Stimulated activated CD8-positive, alpha-beta memory T cell treated with anti-CD3 and anti-CD28 coated beads, Interleukin-2, amount 100 ng/mL, for 1 hour (primary cell): Measurements from ENCODE around the gene ROCK2.
"Not testable (repeated sequence)": the region's sequence is repeated elsewhere in the genome, so short reads cannot be mapped to it uniquely, and the experiment has no call there.

Experiments used
- DNase-seq, 2 donors: peaks; one replicate each; pipeline ENCODE4 v3.0.0-alpha.2; 2020; ENCODE audit warnings: low read depth in 2 of 2

ROCK2 gene

DNA sequence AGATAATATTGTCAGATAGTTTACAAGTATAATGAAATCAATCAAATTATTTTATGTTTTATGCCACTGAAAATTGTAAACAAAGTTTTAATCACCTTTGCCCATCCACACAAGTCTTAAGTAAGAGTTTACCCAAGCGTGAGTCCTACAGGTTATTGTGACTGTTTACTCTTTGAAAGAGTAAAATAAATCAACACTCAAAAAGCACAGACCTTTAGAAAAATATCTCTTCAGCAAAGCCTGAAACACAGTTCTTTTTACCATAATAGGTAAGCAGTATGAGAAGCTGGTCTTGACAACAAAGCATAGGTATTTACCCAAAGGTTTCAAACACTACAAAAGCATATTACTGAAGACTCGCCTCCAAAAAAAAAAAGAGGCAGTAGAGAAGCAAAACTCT lies 3.7 kb downstream of the ROCK2 start:
- no peak for DNase-seq

DNA sequence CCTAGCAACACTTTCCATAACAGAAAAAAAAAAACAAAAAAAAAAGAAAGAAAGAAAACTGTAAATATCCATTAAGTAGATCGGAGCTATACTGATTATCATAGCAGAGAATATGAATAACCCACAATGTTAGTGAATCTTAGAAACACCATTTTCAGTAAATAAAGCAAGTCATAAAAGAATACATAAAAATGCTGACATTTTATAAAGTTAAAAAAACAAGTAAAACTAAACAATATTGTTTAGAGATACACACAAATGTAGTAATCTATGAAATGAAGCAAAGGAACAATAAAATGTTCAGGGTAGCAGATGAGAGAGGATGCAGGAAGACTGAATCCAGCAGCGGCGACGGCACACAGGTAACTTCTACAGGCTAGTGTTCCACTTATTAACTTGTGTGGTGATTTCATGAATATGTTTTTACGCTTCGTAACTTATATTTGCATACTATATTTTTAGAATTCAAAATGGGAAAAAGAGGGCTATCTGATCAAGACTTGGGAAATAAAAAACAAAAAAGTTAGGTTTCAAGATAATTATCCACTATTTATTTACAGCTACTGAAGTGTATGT lies 4.8 kb downstream of the ROCK2 start:
- no peak for DNase-seq

DNA sequence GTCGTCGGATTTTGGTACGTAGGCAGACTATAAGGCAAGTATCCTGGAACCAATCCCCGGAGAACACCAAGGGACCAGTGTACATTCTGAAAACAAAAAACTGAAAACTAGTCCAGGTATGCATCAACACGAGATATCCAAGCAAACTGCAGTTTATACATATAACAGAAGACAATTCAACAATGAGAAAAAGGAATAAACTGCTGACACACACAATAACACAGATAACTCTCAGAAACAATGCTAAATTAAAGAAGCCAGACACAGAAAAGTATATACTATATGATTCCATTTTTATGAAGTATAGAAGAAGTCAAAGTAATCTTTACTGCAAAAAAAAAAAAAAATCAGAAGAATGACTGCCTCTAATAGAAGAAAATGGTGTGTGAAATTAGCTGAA lies 5.9 kb downstream of the ROCK2 start:
- no peak for DNase-seq

DNA sequence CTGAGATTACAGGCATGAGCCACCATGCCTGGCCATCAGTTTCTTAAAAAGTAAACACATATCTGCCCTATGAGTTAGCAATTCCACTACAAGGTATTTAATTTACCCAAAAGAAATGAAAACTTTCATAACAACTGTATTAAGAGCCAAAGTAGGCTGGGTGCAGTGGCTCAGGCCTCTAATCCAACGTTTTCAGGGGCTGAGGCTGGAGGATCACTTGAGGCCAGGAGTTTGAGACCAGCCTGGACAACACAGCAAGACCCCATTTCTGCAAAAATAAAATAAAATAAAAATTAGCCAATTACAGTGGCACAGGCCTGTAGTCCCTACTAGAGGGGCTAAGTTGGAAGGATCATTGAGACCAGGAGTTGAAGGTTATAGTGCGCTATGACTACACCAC lies 6.5 kb downstream of the ROCK2 start:
- DNase-seq, result no peak

DNA sequence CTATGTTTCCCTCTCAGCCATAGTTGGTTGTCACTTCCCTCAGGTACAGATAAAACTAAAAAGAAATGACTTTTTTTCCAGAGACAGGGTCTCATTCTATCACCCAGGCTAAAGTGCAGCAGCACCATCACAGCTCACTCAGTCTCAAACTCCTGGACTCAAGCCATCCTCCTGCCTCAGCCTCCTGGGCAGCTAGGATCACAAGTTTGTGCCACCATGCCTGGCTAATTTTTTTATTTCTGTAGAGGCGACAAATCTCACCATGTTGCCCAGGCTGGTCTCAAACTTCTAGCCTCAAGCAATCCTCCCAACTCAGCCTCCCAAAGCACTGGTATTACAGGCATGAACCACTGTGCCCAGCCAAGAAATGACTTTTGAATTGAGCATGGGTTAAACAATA lies 8.2 kb downstream of the ROCK2 start:
- no peak for DNase-seq

DNA sequence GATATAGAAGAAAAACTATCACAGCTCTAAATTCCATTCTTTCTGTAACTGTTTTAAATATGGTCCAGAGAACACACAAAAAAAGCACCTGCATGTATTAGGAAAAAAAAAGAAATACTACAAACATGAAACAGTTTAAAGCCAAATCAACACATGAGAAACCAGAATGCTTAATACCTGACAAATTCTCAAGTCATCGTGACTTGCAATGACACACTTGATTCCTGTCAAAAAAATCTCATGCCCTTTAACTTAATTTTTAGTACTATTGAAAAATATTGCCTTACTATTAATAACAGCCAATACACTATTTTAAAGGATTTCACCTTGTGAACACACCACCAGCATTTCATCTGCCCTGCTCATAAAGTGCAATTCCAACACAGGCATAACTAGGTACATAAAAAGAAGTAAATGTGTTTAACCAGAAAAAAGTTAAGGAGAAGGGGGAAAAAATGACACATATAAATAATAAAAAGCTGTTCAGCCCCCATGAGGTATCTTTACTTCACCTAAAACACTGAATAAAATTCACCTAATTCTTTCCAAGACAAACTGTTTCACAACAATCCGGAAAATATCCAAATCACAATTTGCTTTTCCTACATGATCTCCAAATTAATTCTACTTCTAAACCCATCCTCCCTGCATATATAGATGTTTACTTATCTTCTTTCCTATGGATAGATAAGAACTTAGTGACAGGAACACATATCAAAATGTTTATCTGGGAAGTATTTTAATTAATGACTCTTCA lies 10.8 kb downstream of the ROCK2 start:
- DNase-seq, result no peak

DNA sequence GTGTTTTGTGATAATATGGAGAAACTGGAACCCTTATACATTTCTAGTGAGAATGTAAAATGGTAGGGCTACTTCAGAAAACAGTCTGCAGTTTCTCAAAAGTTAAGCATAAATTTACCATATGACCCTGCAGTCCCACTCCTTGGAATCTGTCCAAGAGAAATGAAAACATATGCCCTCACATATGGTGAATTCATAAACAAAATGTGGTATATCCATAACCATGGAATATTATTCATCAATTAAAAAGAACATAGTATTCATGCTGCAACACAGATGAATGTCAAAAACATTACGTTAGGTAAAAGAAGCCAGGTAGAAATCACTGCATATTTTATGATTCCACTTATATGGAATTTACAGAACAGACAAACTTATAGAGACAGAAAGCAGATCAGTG lies 11.8 kb downstream of the ROCK2 start:
- no peak for DNase-seq

DNA sequence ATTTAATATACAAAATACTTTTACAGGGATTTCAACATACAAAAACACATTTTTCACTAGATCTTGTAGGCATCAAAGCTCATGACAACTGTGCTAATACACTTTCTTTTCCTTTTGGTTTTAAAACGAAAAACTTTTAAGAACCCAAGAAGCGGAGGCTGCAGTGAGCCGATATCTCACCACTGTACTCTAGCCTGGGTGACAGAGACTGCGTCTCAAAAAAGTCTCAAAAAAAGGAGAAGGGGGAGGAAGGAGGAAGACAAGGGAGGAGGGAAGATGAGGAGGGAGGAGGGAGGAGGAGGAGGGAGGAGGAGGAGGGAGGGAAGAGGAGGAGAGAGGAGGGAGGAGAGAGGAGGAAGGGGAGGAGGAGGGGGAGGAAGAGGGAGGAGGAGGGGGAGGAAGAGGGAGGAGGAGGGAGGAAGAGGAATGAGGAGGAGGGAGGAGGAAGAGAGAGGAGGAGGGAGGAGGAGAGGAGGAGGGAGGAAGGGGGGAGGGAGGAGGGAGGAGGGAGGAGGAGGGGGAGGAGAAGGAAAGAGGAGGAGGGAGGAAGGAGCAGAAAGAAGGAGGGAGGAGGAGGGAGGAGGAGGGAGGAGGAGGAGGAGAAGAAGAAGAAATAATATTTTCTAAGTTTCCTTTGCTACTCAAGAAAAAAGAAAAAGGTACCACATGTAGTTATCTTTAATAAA lies 13.8 kb downstream of the ROCK2 start:
- no peak for DNase-seq

DNA sequence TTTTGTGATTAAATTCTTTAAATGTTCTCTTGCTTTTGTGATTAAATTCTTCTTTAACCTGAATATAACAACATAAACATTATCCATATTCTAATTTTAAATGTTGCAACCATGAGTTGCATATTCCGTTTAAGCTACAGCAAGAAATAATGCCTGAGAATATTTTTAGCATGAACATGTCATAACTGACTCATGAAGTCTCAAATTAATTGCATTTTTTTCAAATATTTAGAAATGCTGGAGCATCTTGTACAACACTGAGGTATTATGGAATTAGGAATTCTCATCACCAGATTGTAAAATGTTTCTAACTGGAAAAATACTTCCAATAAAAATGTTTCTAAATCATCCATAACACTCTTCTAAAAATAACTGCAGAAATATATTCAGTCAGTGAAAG lies 14.7 kb downstream of the ROCK2 start:
- DNase-seq, result no peak

DNA sequence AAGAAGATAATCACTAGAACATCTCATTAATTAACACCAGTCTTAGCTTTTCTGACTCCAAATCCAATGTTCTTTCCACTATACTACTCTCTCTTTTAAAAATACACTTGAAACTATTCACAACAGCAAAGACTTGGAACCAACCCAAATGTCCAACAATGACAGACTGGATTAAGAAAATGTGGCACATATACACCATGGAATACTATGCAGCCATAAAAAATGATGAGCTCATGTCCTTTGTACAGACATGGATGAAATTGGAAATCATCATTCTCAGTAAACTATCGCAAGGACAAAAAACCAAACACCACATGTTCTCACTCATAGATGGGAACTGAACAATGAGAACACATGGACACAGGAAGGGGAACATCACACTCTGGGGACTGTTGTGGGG lies 15.9 kb downstream of the ROCK2 start:
- DNase-seq, result not testable (repeated sequence)

DNA sequence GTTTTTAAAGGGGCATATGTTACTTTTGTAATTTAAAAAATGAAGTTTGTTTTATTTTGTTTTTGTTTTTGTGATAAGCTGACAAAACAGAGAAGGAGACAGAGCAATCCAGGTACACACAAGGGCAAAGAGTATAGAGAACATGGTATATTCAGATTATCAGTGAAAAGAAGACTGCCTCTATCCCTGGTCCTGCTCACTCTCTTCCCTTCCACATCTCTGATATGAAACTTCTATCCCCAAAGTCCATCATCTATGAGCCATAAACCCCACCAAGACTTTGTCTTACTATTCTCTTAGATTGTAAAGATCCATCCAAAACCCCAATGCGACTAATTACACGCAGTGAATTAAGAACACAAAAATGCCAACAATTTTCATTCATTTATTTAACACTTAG lies 16.6 kb downstream of the ROCK2 start:
- DNase-seq, result no peak

DNA sequence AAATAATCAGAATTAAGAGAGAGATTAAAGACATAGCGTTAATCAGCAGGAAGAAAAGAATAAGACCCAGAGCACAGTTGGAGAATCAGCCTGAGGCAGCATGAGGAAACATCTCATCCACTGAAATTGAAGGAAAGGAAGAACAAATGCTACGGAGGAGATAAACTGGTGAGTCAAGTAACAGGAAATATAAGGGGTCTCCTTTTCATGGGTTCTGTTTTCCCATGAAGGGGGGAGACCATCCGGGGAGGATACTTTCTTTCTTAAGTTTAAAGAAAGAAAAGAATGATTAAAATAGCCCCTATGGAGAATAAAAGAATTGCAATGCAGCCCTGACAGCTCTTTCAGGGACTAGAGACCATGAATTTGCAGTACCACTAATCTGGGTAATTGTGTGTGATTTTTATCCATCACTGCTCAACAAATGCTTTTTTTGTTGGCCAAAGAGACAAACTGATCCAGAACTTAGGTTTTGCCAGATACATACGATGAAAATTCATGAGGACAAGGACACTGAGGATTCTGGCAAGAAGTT lies 17.7 kb downstream of the ROCK2 start:
- no peak for DNase-seq

DNA sequence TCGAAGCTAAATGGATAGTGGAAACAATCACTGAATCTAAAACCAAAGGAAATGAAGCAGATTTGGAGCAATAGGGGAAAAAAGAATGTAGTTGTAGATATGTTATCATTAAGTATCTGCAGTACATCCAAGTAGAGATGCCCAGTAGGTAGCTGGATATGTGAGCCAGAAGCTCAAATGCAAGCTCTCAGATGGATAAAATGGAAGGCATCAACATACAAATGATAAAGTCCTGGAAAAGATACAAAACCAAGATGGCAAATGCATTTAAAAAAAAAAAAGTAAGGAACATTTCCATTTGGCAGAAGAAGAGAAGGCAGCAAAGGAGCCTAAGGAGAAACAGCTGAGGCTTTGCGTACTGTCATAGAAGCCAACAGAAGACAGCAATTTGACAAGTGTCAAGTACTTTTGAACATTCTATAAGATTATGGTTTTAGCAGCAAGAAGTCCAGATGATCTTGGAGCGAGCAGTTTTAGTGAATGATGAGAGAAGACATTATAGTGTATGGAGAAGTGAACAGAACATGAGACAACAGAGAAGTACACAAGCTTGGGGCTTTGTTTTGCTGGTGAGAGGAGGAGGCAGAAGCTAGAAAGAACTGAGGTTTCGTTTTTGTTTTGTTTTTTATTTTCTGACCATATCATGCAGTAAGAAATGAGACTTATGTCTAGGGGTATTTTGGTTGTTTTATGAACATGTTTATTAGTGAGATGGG lies 18.3 kb downstream of the ROCK2 start:
- no peak for DNase-seq

DNA sequence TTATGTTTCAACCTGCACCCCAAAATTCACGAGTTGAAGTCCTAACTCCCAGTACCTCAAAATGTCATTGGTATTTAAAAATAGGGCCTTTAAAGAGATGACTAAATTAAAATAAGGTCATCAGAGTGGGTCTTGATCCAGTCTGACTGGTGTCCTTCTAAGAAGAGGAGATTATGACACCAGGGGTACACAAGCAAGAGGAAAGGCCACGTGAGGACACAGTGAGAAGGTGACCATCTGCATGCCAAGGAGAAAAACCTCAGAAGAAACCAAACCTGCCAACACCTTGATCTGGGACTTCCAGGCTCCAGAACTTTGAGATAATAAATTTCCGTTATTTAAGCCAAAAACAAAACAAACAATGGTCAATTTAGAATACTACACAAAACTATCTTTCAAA lies 22.6 kb downstream of the ROCK2 start:
- DNase-seq, result no peak

DNA sequence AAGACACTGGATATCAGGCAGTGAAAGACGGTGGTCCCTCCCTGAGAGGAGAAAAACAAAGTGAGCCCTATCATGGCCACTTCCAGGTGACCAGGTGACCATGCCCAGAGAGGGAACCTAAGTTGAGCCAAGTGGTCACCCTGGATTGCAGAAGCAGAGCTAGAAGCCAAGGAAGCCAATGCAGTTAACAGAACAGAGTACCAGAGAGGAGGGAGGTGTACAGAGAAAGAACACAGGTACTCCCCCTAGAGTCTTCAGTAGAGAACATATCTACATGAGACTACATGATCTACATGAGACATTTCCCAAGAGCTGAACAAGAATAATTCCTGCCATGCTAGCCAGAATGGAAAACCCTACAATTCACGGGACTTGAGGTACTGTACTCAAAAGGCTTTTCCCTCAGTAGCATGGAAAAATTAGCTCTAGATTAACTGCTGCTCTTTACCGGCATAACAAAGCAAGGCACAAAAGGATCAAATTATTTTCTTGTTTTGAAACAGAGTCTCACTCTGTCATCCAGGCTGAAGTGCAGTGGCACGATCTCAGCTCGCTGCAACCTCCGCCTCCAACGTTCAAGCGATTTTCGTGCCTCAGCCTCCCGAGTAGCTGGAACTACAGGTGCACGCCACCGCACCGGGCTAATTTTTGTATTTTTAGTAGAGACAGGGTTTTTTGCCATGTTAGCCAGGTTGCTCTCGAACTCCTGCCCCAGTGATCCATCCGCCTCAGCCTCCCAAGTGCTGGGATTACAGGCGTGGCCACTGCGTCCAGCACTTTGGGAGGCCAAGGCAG lies 23.5 kb downstream of the ROCK2 start:
- no peak for DNase-seq

DNA sequence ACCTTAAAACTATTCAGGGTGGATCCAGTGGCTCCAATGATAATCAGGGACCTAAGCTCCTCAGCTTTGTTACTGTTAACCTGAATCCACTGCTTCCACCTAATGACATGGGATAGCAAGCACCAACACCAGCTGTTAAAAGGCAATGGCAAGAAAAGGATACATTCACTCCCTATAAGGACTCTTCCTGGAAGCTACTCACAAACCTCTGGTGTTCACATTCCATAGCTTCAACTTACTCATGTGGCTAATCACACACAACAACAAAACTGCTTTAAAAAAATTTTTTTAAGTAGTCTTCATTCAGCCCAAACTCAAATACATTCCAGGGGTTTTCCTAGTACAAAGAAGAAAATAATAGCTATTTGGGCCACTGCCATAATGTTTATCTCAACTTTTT lies 24.5 kb downstream of the ROCK2 start:
- no peak for DNase-seq

DNA sequence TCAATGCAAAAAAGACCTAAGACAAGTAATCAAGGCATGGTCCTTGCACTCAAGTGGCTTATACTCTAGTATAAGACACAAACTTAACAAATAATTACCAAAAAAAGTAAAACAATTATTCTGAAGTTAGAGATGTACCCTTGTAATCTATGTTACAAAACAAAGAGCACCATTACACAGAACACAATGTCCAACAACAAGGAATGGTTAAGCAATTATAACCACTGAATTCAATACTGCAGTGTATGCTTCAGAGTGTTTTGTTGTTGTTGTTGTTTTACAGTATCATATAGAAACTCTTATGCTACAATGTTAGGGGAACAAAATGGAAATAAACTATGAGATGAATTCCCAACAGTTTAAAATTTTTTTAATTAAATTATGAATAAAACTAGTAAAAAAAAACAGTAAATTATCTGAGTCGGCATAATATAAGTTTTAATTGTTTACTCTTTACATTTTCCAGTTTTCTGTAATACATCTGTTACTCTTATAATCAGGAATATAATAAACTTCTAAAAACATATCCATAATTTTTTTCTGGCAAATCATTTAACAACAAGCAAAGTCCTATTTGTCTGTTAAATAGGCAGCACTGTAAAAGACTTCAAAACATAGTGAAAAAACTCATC lies 29.2 kb downstream of the ROCK2 start:
- no peak for DNase-seq

DNA sequence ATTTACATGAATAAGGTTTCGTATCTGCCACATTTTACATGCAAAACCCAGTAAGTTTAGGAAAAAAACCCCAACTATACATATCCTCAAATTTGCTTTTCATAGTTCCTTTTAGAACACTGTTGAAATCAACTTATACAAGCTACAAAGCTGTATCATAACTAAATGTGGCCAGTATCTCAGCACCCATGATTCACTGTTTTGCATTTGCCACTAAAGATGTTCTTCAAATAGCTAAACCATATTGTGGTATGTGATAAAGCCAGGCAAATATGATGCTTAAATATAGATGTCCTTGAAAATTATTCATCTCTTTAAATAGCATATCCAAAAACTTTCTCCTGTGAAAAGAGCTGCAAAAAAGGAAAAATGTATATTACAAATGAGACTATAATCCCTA lies 29.9 kb downstream of the ROCK2 start:
- no peak for DNase-seq

DNA sequence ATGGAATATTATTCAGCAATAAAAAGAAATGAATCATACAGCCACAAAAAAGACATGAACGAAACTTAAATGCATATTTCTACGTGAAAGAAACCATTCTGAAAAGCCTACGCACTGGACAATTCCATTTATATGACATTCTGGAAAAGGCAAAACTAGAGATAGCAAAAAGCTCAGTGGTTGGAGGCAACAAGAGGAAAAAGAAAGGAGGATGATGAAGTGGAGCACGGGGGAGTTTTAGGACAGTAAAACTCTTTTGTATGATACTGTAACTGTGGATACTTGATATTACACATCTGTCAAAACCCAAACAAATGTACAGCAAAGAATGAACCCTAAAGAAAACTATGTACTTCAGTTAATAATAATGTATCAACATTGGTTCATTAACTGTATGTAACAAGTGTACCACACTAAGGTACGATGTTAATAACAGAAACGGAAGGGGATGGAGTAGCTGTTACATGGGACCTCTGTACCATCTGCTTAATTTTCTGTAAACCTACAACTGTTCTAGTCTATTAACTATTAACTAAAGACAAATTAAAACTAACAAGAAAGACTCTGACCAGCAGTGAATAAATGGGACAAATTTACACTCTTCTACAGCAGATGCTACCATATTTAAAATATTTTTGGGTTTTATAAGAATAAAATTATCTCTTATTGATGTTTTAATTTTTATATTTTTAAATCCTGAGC lies 31.5 kb downstream of the ROCK2 start:
- no peak for DNase-seq

DNA sequence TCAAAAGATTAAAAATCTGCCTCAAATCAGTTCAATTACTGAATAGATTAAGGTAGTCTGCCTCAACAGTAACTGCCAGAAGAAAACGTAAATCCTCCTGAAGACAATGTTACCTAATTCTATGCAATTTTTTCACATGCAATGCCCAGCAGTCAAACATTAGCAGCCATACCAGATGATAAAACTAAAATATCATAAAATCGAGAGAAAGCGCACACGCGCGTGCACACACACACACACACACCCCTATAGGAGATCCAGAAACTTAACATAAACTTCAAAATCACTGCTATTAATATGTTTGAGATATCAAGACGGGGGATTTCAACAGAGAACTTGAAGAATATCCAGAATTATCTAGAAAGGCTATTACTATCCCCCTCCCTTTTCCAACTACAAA lies 32.9 kb downstream of the ROCK2 start:
- DNase-seq, result no peak

DNA sequence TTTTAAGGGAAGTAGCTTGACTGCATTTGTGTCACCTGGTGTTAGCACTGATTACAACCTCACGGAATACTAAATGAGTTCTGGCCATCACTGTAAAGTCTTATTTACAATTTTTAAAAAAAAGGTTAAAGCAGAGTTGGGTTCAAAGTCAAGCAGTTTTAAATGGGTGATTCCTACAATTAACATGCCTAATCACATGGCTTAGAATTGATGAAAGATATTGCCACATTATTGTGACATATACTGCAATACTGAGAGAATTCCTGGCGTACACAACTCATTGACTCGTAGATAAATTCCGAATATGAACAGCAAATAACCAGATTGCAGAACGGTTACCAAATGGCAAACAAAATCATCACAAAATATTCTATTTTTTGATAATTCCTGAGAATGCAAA lies 34.2 kb downstream of the ROCK2 start:
- DNase-seq, result no peak
